MM.1S (cell line): ENCODE data around the gene DBP.

ENCODE experiments used
- CTCF ChIP-seq: fragments of 300-600 bp; sonication (generic); IDR thresholded peaks from 2 replicates; pipeline ENCODE4 v1.5.1; 2016; ENCODE audit warnings: antibody characterized with exemption, low read length, mixed read lengths
- EZH2 ChIP-seq: fragments of 300-600 bp; sonication (generic); optimal IDR thresholded peaks from 2 replicates; pipeline ENCODE3; 2017; ENCODE audit warnings: low read depth, mild to moderate bottlenecking, antibody characterized with exemption, low read length, mixed read lengths

GRCh38 chr19:48674216-48674809, 37.1 kb upstream of the DBP start:
- TF ChIP-seq CTCF (no peak), EZH2 (no peak)
